Activated CD4-positive, alpha-beta T cell treated with anti-CD3 and anti-CD28 coated beads, Interleukin-2, amount 10 ng/mL, durations not matched to agents 24 days and 14 days (primary cell): ENCODE results near the gene VWA5B2. TPM values are rescaled to one million over a fixed set of nuclear protein-coding genes. Genes with fewer than 3 reads are reported as not detected.
A peak's percentile ranks its signal among the peaks of the same experiment; 100 is the strongest.

ENCODE experiments used
- DNase-seq: peaks from one replicate; pipeline ENCODE4 v3.0.0; 2022
- H3K27ac Mint-ChIP-seq: one replicate; pipeline ENCODE4 v1.8.0; 2022; ENCODE audit warnings: mild to moderate bottlenecking, mixed read lengths
- H3K27me3 Mint-ChIP-seq: one replicate; pipeline ENCODE4 v1.8.0; 2022; ENCODE audit warnings: mixed read lengths
- H3K36me3 Mint-ChIP-seq: one replicate; pipeline ENCODE4 v1.8.0; 2022; ENCODE audit warnings: low read depth, mild to moderate bottlenecking, mixed read lengths
- H3K4me1 Mint-ChIP-seq: one replicate; pipeline ENCODE4 v1.8.0; 2021; ENCODE audit warnings: mixed read lengths
- H3K4me3 Mint-ChIP-seq: one replicate; pipeline ENCODE4 v1.8.0; 2022; ENCODE audit warnings: mild to moderate bottlenecking, moderate library complexity, mixed read lengths
- H3K9me3 Mint-ChIP-seq: one replicate; pipeline ENCODE4 v1.8.0; 2021; ENCODE audit warnings: mixed read lengths
- intact Hi-C: fragments of 100-400 bp; cut with micrococcal nuclease; formaldehyde crosslinking; loops from one replicate; pipeline ENCODE4 v1.15.1; 2023
- total RNA-seq: library from RNA; stranded (reverse); gene quantifications from 2 replicates; pipeline ENCODE4 v1.2.3, GENCODE V29; 2022

The VWA5B2 gene
- total RNA-seq, 1 donor from 2014 or later = not detected

DNA sequence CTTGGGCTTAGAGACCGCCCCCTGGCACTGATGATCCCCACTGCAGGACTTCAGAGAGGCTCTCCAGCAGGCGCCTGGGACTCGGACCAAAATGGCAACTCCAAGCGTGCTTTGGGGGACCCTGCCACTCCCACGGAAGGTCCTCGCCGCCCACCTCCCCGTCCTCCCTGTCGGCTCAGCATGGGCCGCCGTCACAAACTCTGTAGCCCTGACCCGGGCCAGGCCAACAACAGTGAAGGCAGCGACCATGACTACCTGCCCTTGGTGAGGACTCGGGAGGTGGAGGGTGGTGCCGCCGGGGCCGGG, 11.7 kb downstream of the VWA5B2 start:
- intact Hi-C loops = no loop called here
- H3K4me1 Mint-ChIP-seq = peaks cover 5% of the 10 kb centered on the region
- H3K9me3 Mint-ChIP-seq = no peaks in the 10 kb centered on the region
- no peak overlapping the region for H3K27ac Mint-ChIP-seq
- H3K27me3 Mint-ChIP-seq = no peaks in the 10 kb centered on the region
- H3K36me3 Mint-ChIP-seq = peaks cover 31% of the 10 kb centered on the region
- DNase-seq = no peak
- no peak overlapping the region for H3K4me3 Mint-ChIP-seq

- H3K4me1 Mint-ChIP-seq = peaks cover 5% of the 10 kb centered on the region
- H3K27me3 Mint-ChIP-seq = no peaks in the 10 kb centered on the region
- no peak overlapping the region for H3K27ac Mint-ChIP-seq
- intact Hi-C loops = no loop called here
- no peak for DNase-seq
- peaks cover 32% of the 10 kb centered on the region for H3K36me3 Mint-ChIP-seq
- H3K4me3 Mint-ChIP-seq = no peak overlapping the region
- no peaks in the 10 kb centered on the region for H3K9me3 Mint-ChIP-seq
These were observed 12.3 kb downstream of the VWA5B2 start for GRCh38 chr3:184241447-184242296.

DNA sequence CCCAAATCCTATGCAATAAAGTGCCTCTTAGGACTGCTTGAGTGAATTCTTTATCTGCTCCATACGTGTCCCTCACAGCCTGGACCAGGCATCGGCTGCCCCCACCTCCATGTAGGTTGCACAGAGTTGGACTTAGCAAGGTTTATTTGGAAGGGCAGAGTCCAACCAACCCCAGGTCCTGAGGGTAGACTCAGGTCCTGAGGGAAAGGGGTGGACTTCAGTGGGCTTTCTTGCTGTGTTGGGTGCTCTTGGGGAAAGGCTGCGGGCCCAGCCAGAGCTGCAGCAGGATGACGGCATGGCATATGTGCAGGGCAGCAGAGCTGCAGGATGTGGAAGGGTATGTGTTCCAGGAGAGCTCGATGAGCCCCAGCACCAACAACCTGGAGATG, 12.9 kb downstream of the VWA5B2 start:
- H3K4me3 Mint-ChIP-seq = no peak overlapping the region
- peaks cover 5% of the 10 kb centered on the region for H3K4me1 Mint-ChIP-seq
- H3K27me3 Mint-ChIP-seq = no peaks in the 10 kb centered on the region
- DNase-seq = no peak
- H3K9me3 Mint-ChIP-seq = no peaks in the 10 kb centered on the region
- H3K36me3 Mint-ChIP-seq = peaks cover 32% of the 10 kb centered on the region
- no peak overlapping the region for H3K27ac Mint-ChIP-seq
- intact Hi-C loops = no loop called here

DNA sequence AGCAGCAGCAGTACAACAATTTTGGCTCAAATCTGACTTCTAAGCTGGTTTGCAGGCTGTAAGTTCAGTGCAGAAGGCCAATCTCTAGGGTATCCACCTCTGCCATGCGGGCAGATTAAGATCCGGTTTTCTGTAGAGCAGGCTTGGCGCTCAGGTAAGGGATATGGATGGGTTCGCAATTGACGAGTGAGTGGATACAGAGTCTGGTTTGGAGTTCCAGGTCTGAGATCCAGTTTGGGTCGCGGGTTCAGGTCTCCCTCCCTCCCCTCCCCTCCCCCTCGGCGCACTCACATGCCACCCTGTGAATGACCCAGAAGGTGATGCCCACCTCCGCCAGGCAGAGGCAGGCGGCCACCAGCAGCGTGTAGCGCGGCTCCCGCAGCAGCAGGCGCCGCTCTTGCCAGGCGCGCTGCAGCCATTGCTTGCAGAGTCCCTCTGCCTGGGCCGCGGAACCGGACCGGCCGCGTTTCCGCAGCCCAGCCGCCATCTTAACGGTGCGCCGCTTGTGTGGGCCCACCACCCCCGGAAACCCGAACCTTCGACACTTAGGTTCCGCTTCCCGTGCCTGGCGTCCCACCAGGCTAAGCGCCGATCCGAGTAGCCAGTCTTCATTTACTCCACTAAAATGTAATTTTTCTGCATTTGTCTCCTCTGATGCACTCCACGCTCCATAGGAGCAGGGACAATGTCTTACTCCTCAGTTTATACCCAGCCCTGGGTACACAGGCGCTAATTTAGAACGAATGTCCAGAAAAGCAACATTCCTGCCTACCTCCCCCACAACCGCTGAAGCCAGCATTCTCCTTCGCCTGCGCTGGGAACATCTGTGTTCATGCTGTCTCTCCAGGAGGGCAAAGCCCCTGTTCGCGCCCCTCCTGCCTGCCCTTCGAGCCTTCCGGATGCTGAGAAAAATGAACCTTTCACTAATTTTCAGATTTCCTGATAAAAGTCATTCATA, 19.3 kb downstream of the VWA5B2 start, which contains the start of gene ALG3:
Gene ALG3, minus strand, starts transcription at position 509 of the 958 bp plus-strand sequence. Its CDS starts 22 bp downstream, at position 487.
- no peaks in the 10 kb centered on the region for H3K27me3 Mint-ChIP-seq
- peak within 1 kb of the TSS; percentile 100 for H3K27ac Mint-ChIP-seq
- H3K9me3 Mint-ChIP-seq = no peaks in the 10 kb centered on the region
- peak; percentile 97 for DNase-seq
- peaks cover 16% of the 10 kb centered on the region for H3K4me1 Mint-ChIP-seq
- intact Hi-C loops = loop anchor here (1.0 to 2.0 kb wide), 7 partner anchors 40 to 115 kb away; partner anchors contain the start of genes ABCF3, AP2M1, EIF2B5 and EIF4G1
- H3K4me3 Mint-ChIP-seq = peak within 1 kb of the TSS; percentile 98
- H3K36me3 Mint-ChIP-seq = peaks cover 24% of the 10 kb centered on the region

- intact Hi-C loops = loop anchor here (1.0 to 5.0 kb wide), 9 partner anchors 11 to 232 kb away; partner anchors contain the start of genes ABCC5, AP2M1, EIF2B5 and EIF4G1
- peaks cover 16% of the 10 kb centered on the region for H3K4me1 Mint-ChIP-seq
- DNase-seq = peak; percentile 99
- no peaks in the 10 kb centered on the region for H3K9me3 Mint-ChIP-seq
- H3K27me3 Mint-ChIP-seq = no peaks in the 10 kb centered on the region
- H3K27ac Mint-ChIP-seq = peak within 1 kb of the TSS; percentile 100
- peak within 1 kb of the TSS; percentile 98 for H3K4me3 Mint-ChIP-seq
- peaks cover 20% of the 10 kb centered on the region for H3K36me3 Mint-ChIP-seq
These were observed 20.2 kb downstream of the VWA5B2 start, which contains the start of gene EEF1AKMT4 for GRCh38 chr3:184249412-184250166. Gene EEF1AKMT4, plus strand, starts transcription at chr3:184249672. Its CDS starts 23 bp downstream, at chr3:184249695.

GRCh38 chr3:184250167-184250828, 20.9 kb downstream of the VWA5B2 start:
- H3K27ac Mint-ChIP-seq = peak overlapping the region; percentile 100

DNA sequence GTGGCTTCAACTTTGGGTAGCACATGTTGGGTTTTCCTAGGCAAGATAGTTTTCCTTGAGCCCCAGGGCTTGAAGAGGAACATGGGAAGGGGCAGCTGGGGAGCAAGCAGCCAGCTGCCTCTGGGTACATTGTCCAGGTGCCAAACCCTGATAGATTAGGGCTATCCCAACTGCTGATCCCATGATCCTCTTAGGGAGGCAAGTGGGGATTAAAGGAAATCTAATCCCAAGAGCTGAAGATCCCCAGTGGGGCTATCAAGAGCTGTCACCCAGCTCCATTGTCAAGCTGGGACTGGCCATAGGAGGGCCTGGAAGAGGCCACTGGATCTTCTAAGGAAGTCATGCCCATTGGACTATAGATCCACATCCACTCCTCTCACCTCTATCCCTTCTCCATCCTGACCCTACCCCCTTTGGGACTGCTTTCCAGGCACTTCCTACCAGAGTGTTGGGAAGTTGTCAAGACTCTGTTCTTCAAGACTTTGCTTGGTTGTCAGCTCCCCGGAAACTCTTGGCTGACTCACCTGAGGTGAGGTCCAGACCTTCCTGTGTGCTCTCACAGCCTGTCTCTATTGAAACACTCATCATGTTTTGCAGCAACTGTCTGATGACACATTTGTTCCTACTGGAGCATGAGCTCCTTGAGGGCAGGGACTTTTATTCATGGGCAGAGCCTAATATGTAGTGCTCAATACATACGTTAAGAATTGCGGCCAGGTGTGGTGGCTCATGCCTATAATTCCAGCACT, 26.1 kb downstream of the VWA5B2 start:
- Mint-ChIP-seq H3K27ac (peak overlapping the region; percentile 14), H3K4me1 (peaks cover 11% of the 10 kb centered on the region), H3K4me3 (no peak overlapping the region), H3K27me3 (peaks cover 16% of the 10 kb centered on the region), H3K9me3 (no peaks in the 10 kb centered on the region), H3K36me3 (peaks cover 20% of the 10 kb centered on the region)
- intact Hi-C loops = no loop called here
- no peak for DNase-seq

More at GRCh38 chr3:184250167-184250828, 20.9 kb downstream of the VWA5B2 start:
- H3K4me1 Mint-ChIP-seq = peaks cover 16% of the 10 kb centered on the region
- peaks cover 13% of the 10 kb centered on the region for H3K36me3 Mint-ChIP-seq
- H3K4me3 Mint-ChIP-seq = peak overlapping the region; percentile 98
- H3K27me3 Mint-ChIP-seq = no peaks in the 10 kb centered on the region
- peak; percentile 97 for DNase-seq
- intact Hi-C loops = loop anchor here (1.0 to 5.0 kb wide), 3 partner anchors 10 to 233 kb away; partner anchors contain the start of gene ABCC5
- H3K9me3 Mint-ChIP-seq = no peaks in the 10 kb centered on the region

GRCh38 chr3:184257083-184257915, 27.9 kb downstream of the VWA5B2 start:
- no peak for DNase-seq
- H3K4me1 Mint-ChIP-seq = peaks cover 19% of the 10 kb centered on the region
- no peak overlapping the region for H3K4me3 Mint-ChIP-seq
- H3K27ac Mint-ChIP-seq = no peak overlapping the region
- H3K9me3 Mint-ChIP-seq = no peaks in the 10 kb centered on the region
- peaks cover 23% of the 10 kb centered on the region for H3K36me3 Mint-ChIP-seq
- intact Hi-C loops = no loop called here
- H3K27me3 Mint-ChIP-seq = peaks cover 25% of the 10 kb centered on the region

DNA sequence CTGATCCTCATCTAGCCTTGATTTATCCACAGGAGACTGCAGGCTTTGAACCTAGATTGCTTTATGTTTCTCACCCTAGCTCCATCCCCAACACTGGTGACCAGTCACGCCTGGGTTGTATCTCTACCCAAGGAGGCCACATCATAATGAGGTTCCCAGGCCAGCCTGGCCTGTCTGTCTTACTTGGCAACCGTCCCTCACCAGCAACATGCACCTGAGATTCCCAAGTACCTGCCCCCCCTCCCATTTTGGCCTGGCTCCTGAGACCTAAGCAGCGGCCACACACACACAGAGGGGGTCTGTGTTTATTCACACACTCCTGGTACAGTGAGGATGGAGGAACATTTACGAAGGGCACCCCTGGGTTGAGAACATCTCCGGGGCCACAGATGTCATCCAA, 29.5 kb downstream of the VWA5B2 start:
- H3K27me3 Mint-ChIP-seq = peaks cover 33% of the 10 kb centered on the region
- peaks cover 23% of the 10 kb centered on the region for H3K36me3 Mint-ChIP-seq
- DNase-seq = no peak
- H3K27ac Mint-ChIP-seq = no peak overlapping the region
- no peak overlapping the region for H3K4me3 Mint-ChIP-seq
- intact Hi-C loops = no loop called here
- peaks cover 22% of the 10 kb centered on the region for H3K4me1 Mint-ChIP-seq
- no peaks in the 10 kb centered on the region for H3K9me3 Mint-ChIP-seq

GRCh38 chr3:184259396-184259877, 30.1 kb downstream of the VWA5B2 start:
- peak overlapping the region; percentile 62 for H3K4me3 Mint-ChIP-seq
- no peak for DNase-seq
- peaks cover 22% of the 10 kb centered on the region for H3K4me1 Mint-ChIP-seq
- peak overlapping the region; percentile 66 for H3K27ac Mint-ChIP-seq
- intact Hi-C loops = no loop called here
- no peaks in the 10 kb centered on the region for H3K9me3 Mint-ChIP-seq
- peaks cover 33% of the 10 kb centered on the region for H3K27me3 Mint-ChIP-seq
- H3K36me3 Mint-ChIP-seq = peaks cover 23% of the 10 kb centered on the region

GRCh38 chr3:184259878-184260723, 30.7 kb downstream of the VWA5B2 start:
- DNase-seq = peak; percentile 86
- Mint-ChIP-seq H3K27me3 (peaks cover 40% of the 10 kb centered on the region), H3K9me3 (no peaks in the 10 kb centered on the region), H3K4me3 (peak overlapping the region; percentile 78), H3K27ac (peak overlapping the region; percentile 57), H3K4me1 (peaks cover 22% of the 10 kb centered on the region), H3K36me3 (peaks cover 23% of the 10 kb centered on the region)
- intact Hi-C loops = loop anchor here (1.0 kb wide), 1 partner anchor 10 kb away; no protein-coding TSS in a partner anchor
